KOPT-K1 (cell line): Measurements from ENCODE around the gene EXOC4.
A peak's percentile ranks its signal among the peaks of the same experiment; 100 is the strongest.
"Not testable (repeated sequence)": the region's sequence is repeated elsewhere in the genome, so short reads cannot be mapped to it uniquely, and the experiment has no call there.

Source experiments
- H3K27ac ChIP-seq: fragments of 200-600 bp; sonication (generic); 2 replicates; pipeline ENCODE4 v1.5.1; 2016; ENCODE audit warnings: antibody characterized with exemption, mild to moderate bottlenecking, low read depth, low read length; ENCODE audit not compliant: poor library complexity, severe bottlenecking
- H3K36me3 ChIP-seq: fragments of 200-600 bp; sonication (generic); 2 replicates; pipeline ENCODE4 v1.5.1; 2017; ENCODE audit warnings: antibody characterized with exemption, mild to moderate bottlenecking, low read length, moderate library complexity; ENCODE audit not compliant: insufficient read depth
- H3K9me3 ChIP-seq: fragments of 200-600 bp; sonication (generic); 2 replicates; pipeline ENCODE4 v1.5.1; 2017; ENCODE audit warnings: antibody characterized with exemption, low read length, mild to moderate bottlenecking; ENCODE audit not compliant: insufficient read depth, poor library complexity, severe bottlenecking

The EXOC4 gene

DNA sequence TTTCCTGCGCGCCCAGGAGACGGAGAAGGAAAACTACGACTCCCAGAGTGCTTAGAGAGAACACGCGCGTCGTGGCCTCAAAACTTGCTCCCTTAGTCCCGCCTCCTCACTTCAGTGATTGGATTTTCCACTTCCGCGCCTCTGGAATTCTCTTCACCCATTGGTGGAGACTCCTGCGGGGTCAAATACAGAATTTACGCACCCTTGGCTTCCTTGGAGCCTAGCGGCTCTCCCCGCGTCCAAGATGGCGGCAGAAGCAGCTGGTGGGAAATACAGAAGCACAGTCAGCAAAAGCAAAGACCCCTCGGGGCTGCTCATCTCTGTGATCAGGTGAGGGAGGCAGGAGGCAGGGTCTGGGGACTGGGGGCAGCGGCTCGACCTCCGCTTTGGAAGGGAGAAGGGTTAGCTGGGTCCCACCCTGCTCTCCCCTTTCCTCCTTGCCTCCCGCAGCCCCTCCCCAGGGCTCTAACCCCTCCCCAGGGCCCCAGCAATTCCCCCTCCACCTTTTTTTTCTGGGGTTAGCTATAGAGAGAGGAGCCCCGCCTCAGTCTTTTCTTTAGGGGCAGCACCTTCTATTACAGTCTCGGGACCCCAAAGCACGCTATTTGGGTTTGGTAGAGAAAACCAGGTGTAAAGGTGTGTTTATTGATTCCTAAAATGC is at the start of gene EXOC4:
EXOC4 (plus strand) TSS at position 221 of the 661 bp plus-strand sequence.
- Histone ChIP-seq H3K36me3 (no peaks in the 10 kb centered on the region), H3K27ac (peak within 1 kb of the TSS; percentile 74), H3K9me3 (peaks cover 18% of the 10 kb centered on the region)

DNA sequence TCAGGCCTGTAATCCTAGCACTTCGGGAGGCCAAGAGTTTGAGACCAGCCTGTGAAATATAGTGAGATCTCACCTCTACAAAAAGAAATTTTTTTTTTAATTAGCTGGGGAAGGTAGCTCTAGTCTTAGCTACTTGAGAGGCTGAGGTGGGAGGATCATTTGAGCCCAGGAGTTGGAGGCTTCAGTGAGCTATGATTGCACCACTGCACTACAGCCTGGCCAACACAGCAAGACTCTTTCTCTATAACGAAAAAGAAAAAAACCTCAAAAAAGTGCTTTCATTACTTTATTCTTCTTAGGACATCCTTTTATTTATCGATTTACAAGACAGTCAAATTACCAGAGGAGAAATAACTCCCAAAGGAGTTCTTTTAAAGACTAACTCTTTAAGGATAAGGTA is 49.4 kb upstream of the EXOC4 start:
- H3K9me3 ChIP-seq = no peaks in the 10 kb centered on the region
- H3K36me3 ChIP-seq = no peaks in the 10 kb centered on the region
- no peak overlapping the region for H3K27ac ChIP-seq

DNA sequence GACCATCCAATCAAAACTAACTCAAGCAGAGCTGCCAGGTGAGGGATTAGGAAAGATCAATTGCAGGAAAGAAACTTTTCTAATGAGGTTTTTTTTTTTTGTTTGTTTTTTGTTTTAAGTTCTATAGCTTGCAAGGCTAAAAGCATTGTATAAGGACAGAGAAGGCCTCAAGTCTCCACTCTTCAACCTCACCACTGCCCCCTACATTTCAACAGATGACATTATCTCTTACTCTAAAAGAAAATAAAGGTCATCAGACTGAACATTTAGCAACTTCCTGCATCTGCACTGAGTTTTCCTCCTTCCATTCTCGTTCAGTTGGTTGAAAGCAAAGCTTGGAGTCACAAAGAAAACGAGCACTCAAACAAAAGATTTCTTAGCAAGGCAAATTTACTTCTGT is 45.2 kb upstream of the EXOC4 start:
- no peaks in the 10 kb centered on the region for H3K36me3 ChIP-seq
- no peaks in the 10 kb centered on the region for H3K9me3 ChIP-seq
- no peak overlapping the region for H3K27ac ChIP-seq

DNA sequence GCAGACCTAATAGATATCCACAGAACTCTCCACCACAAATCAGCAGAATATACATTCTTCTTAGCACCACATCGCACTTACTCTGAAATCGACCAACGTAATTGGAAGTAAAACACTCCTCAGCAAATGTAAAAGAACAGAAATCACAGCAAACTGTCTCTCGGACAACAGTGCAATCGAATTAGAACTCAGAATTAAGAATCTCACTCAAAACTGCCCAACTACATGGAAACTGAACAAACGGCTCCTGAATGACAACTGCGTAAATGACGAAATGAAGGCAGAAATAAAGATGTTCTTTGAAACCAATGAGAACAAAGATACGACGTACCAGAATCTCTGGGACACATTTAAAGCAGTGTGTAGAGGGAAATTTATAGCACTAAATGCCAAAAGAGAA is 42.1 kb upstream of the EXOC4 start:
- not testable (repeated sequence) for H3K36me3 ChIP-seq, H3K27ac ChIP-seq, H3K9me3 ChIP-seq

DNA sequence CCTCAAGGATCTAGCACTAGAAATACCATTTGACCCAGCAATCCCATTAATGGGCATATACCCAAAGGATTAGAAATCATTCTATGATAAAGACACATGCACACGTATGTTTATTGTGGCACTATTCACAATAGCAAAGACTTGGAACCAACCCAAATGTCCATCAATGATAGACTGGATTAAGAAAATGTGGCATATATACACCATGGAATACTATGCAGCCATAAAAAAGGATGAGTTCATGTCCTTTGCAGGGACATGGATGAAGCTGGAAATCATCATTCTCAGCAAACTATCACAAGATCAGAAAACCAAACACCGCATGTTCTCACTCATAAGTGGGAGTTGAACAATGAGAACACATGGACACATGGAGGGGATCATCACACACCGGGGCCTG is 39.1 kb upstream of the EXOC4 start:
- H3K36me3 ChIP-seq, H3K9me3 ChIP-seq: not testable (repeated sequence)

DNA sequence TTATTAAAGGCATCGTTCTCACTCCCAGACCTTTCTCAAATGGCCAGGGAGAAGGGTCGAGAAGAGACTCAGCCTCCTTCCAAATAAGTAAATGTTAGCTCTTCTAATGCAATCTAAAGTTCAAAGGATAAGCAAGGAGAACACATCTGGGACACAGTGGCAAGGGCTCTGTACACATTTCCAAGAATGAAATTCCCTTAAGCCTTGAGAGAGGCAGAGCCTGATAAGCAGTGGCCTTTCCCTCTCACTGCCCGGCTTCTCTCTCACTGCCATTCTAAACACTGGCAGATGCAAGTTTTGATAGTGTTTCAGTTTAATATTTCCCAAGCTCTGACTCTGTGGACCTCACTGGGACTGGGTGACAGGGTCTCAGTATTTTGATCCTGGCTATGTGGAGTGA is 35.1 kb upstream of the EXOC4 start:
- Histone ChIP-seq H3K27ac (no peak overlapping the region), H3K9me3 (no peaks in the 10 kb centered on the region), H3K36me3 (no peaks in the 10 kb centered on the region)

More for the DNA sequence above, 39.1 kb upstream of the EXOC4 start:
- H3K27ac ChIP-seq = not testable (repeated sequence)

DNA sequence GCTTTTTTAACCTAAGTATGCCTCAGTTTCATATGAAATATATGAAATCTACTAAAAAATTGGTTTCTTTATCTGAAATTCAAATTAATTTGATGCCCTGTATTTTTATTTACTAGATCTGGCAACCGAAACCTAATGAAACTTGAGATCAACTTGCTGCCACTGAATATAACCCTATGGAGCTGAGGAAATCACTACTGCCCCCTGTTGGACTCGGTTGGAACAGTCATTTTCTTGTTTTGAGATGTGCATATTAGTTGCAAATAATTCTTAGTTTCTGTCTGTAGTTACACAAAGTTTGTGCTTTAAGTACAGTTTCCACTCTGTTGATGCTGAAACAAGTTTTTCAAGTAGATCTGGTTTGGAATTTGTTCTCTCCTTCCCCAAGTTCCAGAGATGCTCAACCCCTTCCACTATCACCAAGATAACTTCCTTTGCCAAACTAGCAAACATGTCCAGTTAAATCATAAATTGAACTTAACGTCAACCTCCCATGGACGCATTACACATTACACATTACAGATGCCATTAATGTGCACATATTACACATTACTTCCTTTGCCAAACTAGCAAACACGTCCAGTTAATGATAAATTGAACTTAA is 22.2 kb upstream of the EXOC4 start:
- no peaks in the 10 kb centered on the region for H3K9me3 ChIP-seq
- H3K27ac ChIP-seq = no peak overlapping the region
- no peaks in the 10 kb centered on the region for H3K36me3 ChIP-seq

DNA sequence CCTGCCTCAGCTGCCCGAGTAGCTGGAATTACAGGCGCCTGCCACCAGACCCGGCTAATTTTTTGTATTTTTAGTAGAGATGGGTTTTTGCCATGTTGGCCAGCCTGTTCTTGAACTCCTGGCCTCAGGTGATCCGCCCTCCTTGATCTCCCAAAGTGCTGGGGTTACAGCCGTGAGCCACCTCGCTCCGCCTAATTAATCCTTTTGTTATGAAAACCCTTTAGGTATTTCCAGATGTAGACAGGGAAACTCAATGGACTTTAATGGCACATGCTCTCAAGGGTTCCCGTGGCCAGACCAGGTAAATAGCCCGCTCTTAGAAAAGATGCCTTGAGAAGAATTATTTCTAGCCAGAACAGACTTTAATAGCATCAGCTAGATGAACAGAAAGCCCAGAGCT is 19.7 kb upstream of the EXOC4 start:
- H3K36me3 ChIP-seq = no peaks in the 10 kb centered on the region
- H3K27ac ChIP-seq = no peak overlapping the region
- no peaks in the 10 kb centered on the region for H3K9me3 ChIP-seq

DNA sequence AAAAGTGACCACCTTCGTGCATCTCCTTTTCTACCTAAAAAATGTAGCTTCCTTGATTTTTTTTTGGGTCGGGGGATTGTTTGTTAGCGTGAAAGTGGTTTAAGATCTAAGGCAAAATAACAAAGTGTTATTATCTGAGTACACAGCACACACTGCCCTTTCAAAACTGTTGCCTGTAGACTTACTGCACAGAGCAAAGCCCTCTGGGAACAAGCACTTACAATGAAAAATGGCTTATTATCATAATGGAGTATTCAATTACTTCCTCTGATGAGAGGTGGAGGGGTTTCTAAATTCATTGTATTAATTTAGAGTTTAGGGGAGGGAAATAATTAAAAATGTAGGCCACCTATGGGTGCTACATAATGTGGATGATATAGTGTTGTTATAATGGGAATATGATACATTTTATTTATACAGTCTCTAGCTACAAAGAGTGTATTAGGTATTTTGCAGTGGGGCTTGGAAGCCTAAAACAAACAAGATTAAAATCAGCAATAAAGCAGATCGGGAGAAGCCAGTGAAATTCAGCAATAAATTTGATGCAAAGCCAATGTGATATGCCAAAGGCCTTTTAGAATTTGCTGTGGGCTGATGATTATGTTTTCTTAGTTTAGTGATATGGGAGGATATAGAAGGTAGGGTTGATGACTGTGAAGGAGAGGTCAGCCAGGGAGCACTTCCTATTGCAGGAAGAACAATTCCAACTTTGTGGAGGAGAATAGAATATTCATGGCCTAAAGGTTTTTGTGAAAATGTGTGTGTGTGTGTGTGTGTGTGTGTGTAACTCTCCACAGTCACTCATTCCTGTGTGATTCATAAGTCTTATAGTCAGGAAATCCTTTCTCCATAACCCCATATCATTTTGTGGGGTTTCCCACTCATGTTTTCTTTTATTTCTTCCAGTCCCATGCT is 17.7 kb upstream of the EXOC4 start:
- H3K36me3 ChIP-seq = no peaks in the 10 kb centered on the region
- H3K27ac ChIP-seq = no peak overlapping the region
- H3K9me3 ChIP-seq = no peaks in the 10 kb centered on the region

DNA sequence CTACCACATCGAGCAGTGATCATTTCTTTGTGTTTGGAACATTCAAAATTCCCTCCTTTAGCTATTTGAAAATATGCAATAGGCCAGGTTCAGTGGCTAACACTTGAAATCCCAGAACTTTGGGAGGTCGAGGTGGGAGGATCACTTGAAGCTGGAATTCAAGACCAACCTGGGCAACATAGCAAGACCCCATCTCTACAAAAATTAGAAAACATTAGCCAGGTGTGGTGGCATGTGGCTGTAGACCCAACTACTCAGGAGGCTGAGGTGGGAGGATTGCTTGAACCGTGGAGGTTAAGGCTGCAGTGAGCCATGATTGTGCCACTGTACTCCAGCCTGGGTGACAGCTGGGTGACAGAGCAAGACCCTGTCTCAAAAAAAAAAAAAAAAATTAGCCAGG is 15.3 kb upstream of the EXOC4 start:
- Histone ChIP-seq H3K36me3 (no peaks in the 10 kb centered on the region), H3K9me3 (no peaks in the 10 kb centered on the region)

DNA sequence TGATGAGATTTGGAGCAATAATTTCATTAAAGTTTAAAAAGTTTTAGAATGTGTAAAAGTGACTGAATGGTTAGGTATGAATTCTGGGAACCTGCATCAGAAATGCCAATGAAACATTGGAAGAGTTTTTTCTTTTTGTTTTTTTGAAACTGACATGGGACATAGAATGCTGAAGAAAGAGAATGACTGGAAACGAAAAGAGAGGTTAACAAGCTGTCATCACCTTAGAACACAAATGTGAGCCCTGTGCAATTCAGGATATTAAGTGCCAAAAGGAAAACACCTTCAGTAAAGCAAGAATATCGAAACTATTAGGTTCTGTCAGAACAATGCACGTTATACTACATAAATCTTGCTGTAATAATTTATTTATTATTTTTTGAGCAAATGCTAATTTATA is 12.6 kb upstream of the EXOC4 start:
- Histone ChIP-seq H3K27ac (no peak overlapping the region), H3K36me3 (no peaks in the 10 kb centered on the region)

More for the DNA sequence above, 15.3 kb upstream of the EXOC4 start:
- no peak overlapping the region for H3K27ac ChIP-seq

DNA sequence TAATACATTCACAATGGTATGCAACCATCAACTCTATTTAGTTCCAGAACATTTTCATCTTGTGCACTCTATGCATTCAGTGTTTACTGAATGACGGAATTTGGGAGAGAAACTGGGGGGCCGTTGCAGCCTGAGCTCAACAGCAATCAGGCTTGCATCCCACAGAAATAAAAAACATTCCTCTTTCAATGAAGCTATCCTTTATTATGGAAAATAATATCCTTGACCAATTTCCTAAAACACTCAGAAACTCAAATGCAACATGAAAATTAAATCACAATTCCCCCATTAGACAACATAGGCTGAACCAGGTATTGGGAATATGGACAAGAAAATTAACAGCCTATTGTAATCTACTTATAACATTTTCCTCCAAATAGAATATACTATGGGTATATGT is 6.3 kb upstream of the EXOC4 start:
- Histone ChIP-seq H3K27ac (no peak overlapping the region), H3K9me3 (peaks cover 18% of the 10 kb centered on the region), H3K36me3 (no peaks in the 10 kb centered on the region)

More for the DNA sequence above, 12.6 kb upstream of the EXOC4 start:
- H3K9me3 ChIP-seq = no peaks in the 10 kb centered on the region

DNA sequence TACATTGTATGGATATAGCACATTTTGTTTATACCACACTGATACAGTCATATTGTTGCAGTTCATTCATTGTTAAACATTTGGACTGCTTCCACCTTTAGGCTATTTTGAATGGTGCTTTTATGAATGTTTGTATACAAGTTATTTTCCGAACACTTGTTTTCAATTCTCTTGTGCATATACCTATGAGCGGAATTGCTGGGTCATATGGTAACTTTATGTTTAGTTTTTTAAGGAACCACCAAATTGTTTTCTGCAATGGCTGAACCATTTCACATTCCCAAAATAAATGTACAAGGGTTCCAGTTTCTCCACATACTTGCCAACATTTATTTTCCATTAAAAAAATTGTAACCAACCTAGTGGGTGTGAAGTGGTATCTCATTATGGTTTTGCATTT is 4.0 kb upstream of the EXOC4 start:
- H3K27ac ChIP-seq = no peak overlapping the region
- peaks cover 18% of the 10 kb centered on the region for H3K9me3 ChIP-seq
- no peaks in the 10 kb centered on the region for H3K36me3 ChIP-seq

DNA sequence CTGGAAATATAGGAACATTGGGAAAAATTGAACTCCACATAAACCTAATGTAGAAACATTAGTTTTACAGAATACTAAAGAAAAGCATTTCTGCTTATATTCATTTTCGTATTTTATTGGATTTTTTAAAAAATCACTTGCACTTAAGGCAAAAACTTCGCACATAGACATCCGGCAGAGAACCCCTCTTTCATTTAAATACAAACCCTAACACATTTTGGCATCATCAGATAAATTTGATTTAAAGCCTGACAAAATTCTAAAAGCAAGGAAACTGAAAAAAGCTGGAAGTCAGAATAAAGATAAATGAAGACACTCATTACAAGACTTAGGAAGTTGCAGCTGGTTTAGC is 396 bp upstream of the EXOC4 start:
- Histone ChIP-seq H3K27ac (no peak overlapping the region), H3K9me3 (peaks cover 18% of the 10 kb centered on the region), H3K36me3 (no peaks in the 10 kb centered on the region)

DNA sequence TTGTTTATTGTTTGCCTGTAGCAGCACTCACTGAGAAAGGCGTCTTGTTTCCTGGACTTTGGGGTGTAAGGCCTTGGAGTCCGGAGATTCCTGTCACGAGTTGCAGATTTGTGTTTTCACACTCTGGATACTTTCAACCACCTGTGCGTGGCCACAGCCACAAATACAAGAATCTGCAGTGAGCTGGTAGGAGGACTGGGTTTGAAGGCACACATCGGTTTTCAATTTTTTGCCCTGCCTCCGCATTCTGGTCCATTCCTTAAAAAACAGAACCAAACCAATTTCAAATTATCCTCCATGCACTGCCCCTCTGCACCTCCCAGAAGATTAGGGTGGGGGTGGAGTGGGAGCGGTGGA is 619 bp downstream of the EXOC4 start:
- Histone ChIP-seq H3K9me3 (peaks cover 14% of the 10 kb centered on the region), H3K27ac (peak overlapping the region; percentile 74), H3K36me3 (no peaks in the 10 kb centered on the region)
